HepG2 (cell line): Measurements from ENCODE around the gene PSMB10. TPM values are rescaled to one million over a fixed set of nuclear protein-coding genes. Genes with fewer than 3 reads are reported as not detected.
A peak's percentile ranks its signal among the peaks of the same experiment; 100 is the strongest.

Experiments used
- ARHGAP35 ChIP-seq: sonication (generic); formaldehyde crosslinking; IDR thresholded peaks from 2 replicates; pipeline ENCODE4 v1.9.0; 2022; ENCODE audit warnings: mild to moderate bottlenecking, inconsistent platforms, moderate library complexity, missing genetic modification reagents, borderline replicate concordance
- CHD4 ChIP-seq: fragments of 200-600 bp; sonication (generic); IDR thresholded peaks from 2 replicates; pipeline ENCODE4 v1.7.0; 2017; ENCODE audit warnings: mild to moderate bottlenecking, low read length, borderline replicate concordance
- CREM ChIP-seq, 2 experiments: sonication (generic) in 1 of 2; formaldehyde crosslinking in 1 of 2; IDR thresholded peaks; 2 replicates each; pipeline versions ENCODE4 v1.4.0 to v1.6.1; 2016 to 2020; ENCODE audit warnings: antibody characterized with exemption in 1 of 2, mild to moderate bottlenecking in 1 of 2, missing genetic modification reagents in 1 of 2
- FOXA3 ChIP-seq: IDR thresholded peaks from 2 replicates; pipeline ENCODE4 v1.6.1; 2016; ENCODE audit warnings: missing genetic modification reagents, missing compliant biosample characterization
- FOXJ3 ChIP-seq: sonication (generic); formaldehyde crosslinking; IDR thresholded peaks from 2 replicates; pipeline ENCODE4 v1.4.0; 2020; ENCODE audit warnings: missing genetic modification reagents, mild to moderate bottlenecking, borderline replicate concordance
- GZF1 ChIP-seq: sonication (generic); formaldehyde crosslinking; IDR thresholded peaks from 2 replicates; pipeline ENCODE4 v1.5.1; 2020; ENCODE audit warnings: mild to moderate bottlenecking, missing genetic modification reagents
- HNRNPH1 ChIP-seq: fragments of 200-400 bp; formaldehyde crosslinking; optimal IDR thresholded peaks from 2 replicates; pipeline ENCODE3; 2017; ENCODE audit warnings: mild to moderate bottlenecking, low read depth, low read length
- HOXD1 ChIP-seq: sonication (generic); formaldehyde crosslinking; IDR thresholded peaks from 2 replicates; pipeline ENCODE4 v1.5.0; 2020; ENCODE audit warnings: missing genetic modification reagents
- MAZ ChIP-seq, 2 experiments: sonication (generic) in 1 of 2; formaldehyde crosslinking in 1 of 2; IDR thresholded peaks; 2 replicates each; pipeline versions ENCODE4 v1.5.0 to v1.6.1; 2012 to 2020; ENCODE audit warnings: low read depth in 2 of 2, mild to moderate bottlenecking in 2 of 2, borderline replicate concordance in 1 of 2, improper control_type of control experiment in 1 of 2, low read length in 1 of 2, missing genetic modification reagents in 1 of 2, moderate library complexity in 1 of 2
- MXD3 ChIP-seq: IDR thresholded peaks from 2 replicates; pipeline ENCODE4 v1.6.1; 2016; ENCODE audit warnings: mild to moderate bottlenecking, missing biosample characterization, missing genetic modification reagents
- NFYB ChIP-seq: sonication (generic); formaldehyde crosslinking; IDR thresholded peaks from 2 replicates; pipeline ENCODE4 v1.4.0; 2020; ENCODE audit warnings: missing genetic modification reagents
- PRPF4 ChIP-seq: fragments of 200-400 bp; formaldehyde crosslinking; IDR thresholded peaks from 2 replicates; pipeline ENCODE4 v1.6.1; 2016; ENCODE audit warnings: low read length, low read depth; ENCODE audit not compliant: poor library complexity, severe bottlenecking
- RBM22 ChIP-seq: fragments of 200-400 bp; formaldehyde crosslinking; optimal IDR thresholded peaks from 2 replicates; pipeline ENCODE3; 2017; ENCODE audit warnings: mild to moderate bottlenecking, low read length, moderate library complexity
- SATB2 ChIP-seq: sonication (generic); formaldehyde crosslinking; IDR thresholded peaks from 2 replicates; pipeline ENCODE4 v1.5.0; 2020; ENCODE audit warnings: missing genetic modification reagents
- SKI ChIP-seq: fragments of 450-650 bp; IDR thresholded peaks from one replicate; pipeline ENCODE4 v1.6.1; 2018; ENCODE audit warnings: mild to moderate bottlenecking; ENCODE audit not compliant: partially characterized antibody
- ZFP37 ChIP-seq: sonication (generic); formaldehyde crosslinking; IDR thresholded peaks from 2 replicates; pipeline ENCODE4 v1.4.0; 2020; ENCODE audit warnings: missing genetic modification reagents, borderline replicate concordance
- ZNF3 ChIP-seq: IDR thresholded peaks from 2 replicates; pipeline ENCODE4 v1.7.0; 2017; ENCODE audit warnings: inconsistent platforms
- ZNF446 ChIP-seq: sonication (generic); formaldehyde crosslinking; IDR thresholded peaks from 2 replicates; pipeline ENCODE4 v1.5.0; 2020; ENCODE audit warnings: mild to moderate bottlenecking, missing genetic modification reagents
- ZNF562 ChIP-seq: sonication (generic); formaldehyde crosslinking; IDR thresholded peaks from 2 replicates; pipeline ENCODE4 v1.8.0; 2022; ENCODE audit warnings: missing genetic modification reagents, borderline replicate concordance
- ZNF614 ChIP-seq: IDR thresholded peaks from 2 replicates; pipeline ENCODE4 v1.6.1; 2018; ENCODE audit warnings: missing biosample characterization, missing genetic modification reagents, inconsistent platforms, borderline replicate concordance
- ZNF652 ChIP-seq: IDR thresholded peaks from 2 replicates; pipeline ENCODE4 v1.6.1; 2016; ENCODE audit warnings: low read depth, borderline replicate concordance
- ZSCAN21 ChIP-seq: sonication (generic); formaldehyde crosslinking; IDR thresholded peaks from 2 replicates; pipeline ENCODE4 v1.8.0; 2022; ENCODE audit warnings: mild to moderate bottlenecking, missing genetic modification reagents, moderate library complexity, borderline replicate concordance
- polyA plus RNA-seq, 8 experiments: library from polyadenylated mRNA; depleted of rRNA in 3 of 8; stranded (reverse) in 7 of 8; unstranded in 1 of 8; fragments of >200 nt; fragmentation: Illumina TruSeq in 4 of 8; extraction: Trizol in 4 of 8; gene quantifications; 2 replicates each; pipeline versions ENCODE4 v1.2.1 to v1.2.3, GENCODE V29; 2011 to 2016; ENCODE audit warnings: low read depth in 4 of 8, missing spikeins in 1 of 8, mixed read lengths in 1 of 8; ENCODE audit not compliant: insufficient read depth in 1 of 8
- total RNA-seq, 5 experiments: library from RNA; depleted of rRNA; stranded (reverse); fragments of >200 nt; fragmentation: Illumina TruSeq; extraction: Trizol; gene quantifications; 2 replicates each; pipeline ENCODE4 v1.2.3, GENCODE V29; 2016; ENCODE audit warnings: low read depth in 1 of 5
- TF ChIP-seq, protein P1 (sequence below): sonication (generic); formaldehyde crosslinking; IDR thresholded peaks from 2 replicates; pipeline ENCODE4 v1.4.0; 2020; ENCODE audit warnings: missing genetic modification reagents, mild to moderate bottlenecking, borderline replicate concordance
- TF ChIP-seq, protein P2 (sequence below): sonication (generic); formaldehyde crosslinking; conservative IDR thresholded peaks from 2 replicates; pipeline ENCODE4 v1.8.0; 2022; ENCODE audit warnings: mild to moderate bottlenecking, moderate library complexity, missing genetic modification reagents

PSMB10 gene
- total and polyA plus RNA-seq, 2 of the 13 experiments (the other 11 are each of a cell fraction or from before 2014, with no cell fraction given) = 12.7 to 65.9 TPM

DNA sequence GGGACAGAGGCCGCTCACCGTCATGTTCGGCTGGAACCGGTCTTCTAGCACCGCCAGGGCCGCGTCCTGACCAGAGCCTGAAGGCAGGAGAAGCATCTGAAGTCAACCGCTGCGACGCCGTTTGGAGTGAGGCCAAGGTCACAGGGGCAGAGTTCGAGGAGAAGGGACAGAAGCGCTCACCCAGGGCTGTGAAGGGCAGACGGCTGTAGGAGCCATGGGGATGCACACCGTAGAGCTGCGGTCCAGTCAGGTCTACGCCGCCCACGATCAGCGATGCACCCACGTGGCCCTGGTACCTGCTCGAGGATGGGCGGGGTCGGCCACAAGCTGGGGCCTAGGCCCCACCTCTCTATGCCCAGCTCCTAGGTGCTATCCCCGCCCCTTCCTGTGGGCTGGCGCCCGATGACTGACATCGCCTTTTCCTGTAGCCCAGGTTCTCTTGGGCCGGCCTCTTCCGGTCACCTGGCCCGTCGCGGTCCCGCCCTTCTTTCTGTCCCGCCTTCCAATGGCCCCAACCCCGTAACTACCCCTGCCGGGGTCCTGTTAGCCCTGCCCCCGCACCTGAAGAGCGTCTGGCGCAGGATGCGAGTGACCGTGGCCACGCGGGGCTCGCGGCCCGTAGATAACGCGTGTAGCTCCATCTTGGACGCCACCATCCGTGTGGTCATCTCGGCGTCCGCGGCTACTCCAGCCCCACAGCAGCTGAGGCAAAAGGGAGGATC lies 1.1 kb downstream of the PSMB10 start (continued):
- TF ChIP-seq ZNF3 (CRISPR knock-in tag) (no peak), SATB2 (CRISPR knock-in tag) (peak; percentile 89; the same call in 1 of the 2 replicates), HNRNPH1 (no peak), FOXJ3 (CRISPR knock-in tag) (peak; percentile 44; the same call in 1 of the 2 replicates), MXD3 (CRISPR knock-in tag) (peak; percentile 98), ZNF562 (no peak), ZFP37 (CRISPR knock-in tag) (peak; percentile 80; the same call in 1 of the 2 replicates), CREM (IDR thresholded peaks at IDR 0.05) (peak; percentile 30; the same call in 1 of the 2 replicates), CREM (CRISPR knock-in tag; IDR thresholded peaks at IDR 0.05) (peak; percentile 25; the same call in 1 of the 2 replicates), PRPF4 (no peak), RBM22 (no peak), HOXD1 (peak; percentile 44; the same call in 1 of the 2 replicates), ZNF614 (peak; percentile 57; the same call in 1 of the 2 replicates), FOXA3 (CRISPR knock-in tag) (peak; percentile 61), ZNF652 (CRISPR knock-in tag) (peak; percentile 7; the same call in 1 of the 2 replicates), MAZ (IDR thresholded peaks at IDR 0.05; ENCODE audit: borderline replicate concordance, low read depth, low read length) (peak; percentile 64; the same call in 1 of the 2 replicates), MAZ (CRISPR knock-in tag; IDR thresholded peaks at IDR 0.05; ENCODE audit: low read depth) (peak; percentile 42; the same call in 1 of the 2 replicates), ZNF446 (peak; percentile 66; the same call in 1 of the 2 replicates), ZSCAN21 (CRISPR knock-in tag) (peak; percentile 80; the same call in 1 of the 2 replicates), GZF1 (CRISPR knock-in tag) (no peak), ARHGAP35 (CRISPR knock-in tag) (peak; percentile 76), NFYB (CRISPR knock-in tag) (peak; percentile 75), CHD4 (no peak), SKI (peak; percentile 29)
- TF ChIP-seq, protein P1, sequence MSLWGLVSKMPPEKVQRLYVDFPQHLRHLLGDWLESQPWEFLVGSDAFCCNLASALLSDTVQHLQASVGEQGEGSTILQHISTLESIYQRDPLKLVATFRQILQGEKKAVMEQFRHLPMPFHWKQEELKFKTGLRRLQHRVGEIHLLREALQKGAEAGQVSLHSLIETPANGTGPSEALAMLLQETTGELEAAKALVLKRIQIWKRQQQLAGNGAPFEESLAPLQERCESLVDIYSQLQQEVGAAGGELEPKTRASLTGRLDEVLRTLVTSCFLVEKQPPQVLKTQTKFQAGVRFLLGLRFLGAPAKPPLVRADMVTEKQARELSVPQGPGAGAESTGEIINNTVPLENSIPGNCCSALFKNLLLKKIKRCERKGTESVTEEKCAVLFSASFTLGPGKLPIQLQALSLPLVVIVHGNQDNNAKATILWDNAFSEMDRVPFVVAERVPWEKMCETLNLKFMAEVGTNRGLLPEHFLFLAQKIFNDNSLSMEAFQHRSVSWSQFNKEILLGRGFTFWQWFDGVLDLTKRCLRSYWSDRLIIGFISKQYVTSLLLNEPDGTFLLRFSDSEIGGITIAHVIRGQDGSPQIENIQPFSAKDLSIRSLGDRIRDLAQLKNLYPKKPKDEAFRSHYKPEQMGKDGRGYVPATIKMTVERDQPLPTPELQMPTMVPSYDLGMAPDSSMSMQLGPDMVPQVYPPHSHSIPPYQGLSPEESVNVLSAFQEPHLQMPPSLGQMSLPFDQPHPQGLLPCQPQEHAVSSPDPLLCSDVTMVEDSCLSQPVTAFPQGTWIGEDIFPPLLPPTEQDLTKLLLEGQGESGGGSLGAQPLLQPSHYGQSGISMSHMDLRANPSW (CRISPR knock-in tag) = peak; percentile 90; the same call in 1 of the 2 replicates
- TF ChIP-seq, protein P2, sequence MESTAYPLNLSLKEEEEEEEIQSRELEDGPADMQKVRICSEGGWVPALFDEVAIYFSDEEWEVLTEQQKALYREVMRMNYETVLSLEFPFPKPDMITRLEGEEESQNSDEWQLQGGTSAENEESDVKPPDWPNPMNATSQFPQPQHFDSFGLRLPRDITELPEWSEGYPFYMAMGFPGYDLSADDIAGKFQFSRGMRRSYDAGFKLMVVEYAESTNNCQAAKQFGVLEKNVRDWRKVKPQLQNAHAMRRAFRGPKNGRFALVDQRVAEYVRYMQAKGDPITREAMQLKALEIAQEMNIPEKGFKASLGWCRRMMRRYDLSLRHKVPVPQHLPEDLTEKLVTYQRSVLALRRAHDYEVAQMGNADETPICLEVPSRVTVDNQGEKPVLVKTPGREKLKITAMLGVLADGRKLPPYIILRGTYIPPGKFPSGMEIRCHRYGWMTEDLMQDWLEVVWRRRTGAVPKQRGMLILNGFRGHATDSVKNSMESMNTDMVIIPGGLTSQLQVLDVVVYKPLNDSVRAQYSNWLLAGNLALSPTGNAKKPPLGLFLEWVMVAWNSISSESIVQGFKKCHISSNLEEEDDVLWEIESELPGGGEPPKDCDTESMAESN (CRISPR knock-in tag) = peak; percentile 93
